Measurements from ENCODE around the gene SHMT1.
"Not testable (repeated sequence)": the region's sequence is repeated elsewhere in the genome, so short reads cannot be mapped to it uniquely, and the experiment has no call there.

SHMT1 gene

GRCh38 chr17:18324140-18325050 is 39.0 kb downstream of the SHMT1 start:
- DNase-seq, result no peak

- no peak for DNase-seq
Measured at GRCh38 chr17:18323507-18324139, 39.7 kb downstream of the SHMT1 start.

GRCh38 chr17:18323007-18323406 is 40.3 kb downstream of the SHMT1 start:
- no peak for DNase-seq

GRCh38 chr17:18322522-18322921 is 40.8 kb downstream of the SHMT1 start:
- DNase-seq, result no peak

GRCh38 chr17:18321309-18321708 is 42.0 kb downstream of the SHMT1 start:
- no peak for DNase-seq

- DNase-seq, result no peak
Measured at GRCh38 chr17:18320301-18320700, 43.0 kb downstream of the SHMT1 start.

- no peak for DNase-seq
Measured at GRCh38 chr17:18319604-18320256, 43.6 kb downstream of the SHMT1 start.

- DNase-seq, result no peak
Measured at GRCh38 chr17:18318771-18319450, 44.4 kb downstream of the SHMT1 start.

- no peak for DNase-seq
Measured at GRCh38 chr17:18318117-18318516, 45.2 kb downstream of the SHMT1 start.

GRCh38 chr17:18315961-18316360 is 47.4 kb downstream of the SHMT1 start:
- no peak for DNase-seq

GRCh38 chr17:18315562-18315922 is 47.8 kb downstream of the SHMT1 start:
- no peak for DNase-seq

GRCh38 chr17:18314731-18315561 is 48.4 kb downstream of the SHMT1 start, which contains the start of the genes SMCR8 and TOP3A:
SMCR8 (plus strand) TSS chr17:18315293; CDS start chr17:18315790, 497 bp downstream.
TOP3A (minus strand) TSS chr17:18314994; CDS start chr17:18314778, 216 bp downstream.
- peak; percentile 97 to 99 for DNase-seq

GRCh38 chr17:18314059-18314730 is 49.2 kb downstream of the SHMT1 start:
- DNase-seq, result no peak

GRCh38 chr17:18309202-18309601 is 54.1 kb downstream of the SHMT1 start:
- DNase-seq, result no peak

- DNase-seq, result not testable (repeated sequence)
Measured at GRCh38 chr17:18303206-18303605, 60.1 kb downstream of the SHMT1 start.

GRCh38 chr17:18300725-18301480 is 62.4 kb downstream of the SHMT1 start:
- no peak for DNase-seq

- not testable (repeated sequence) for DNase-seq
Measured at GRCh38 chr17:18298061-18298460, 65.3 kb downstream of the SHMT1 start.

- DNase-seq, result no peak
Measured at GRCh38 chr17:18291718-18292540, 71.4 kb downstream of the SHMT1 start.

- DNase-seq, result no peak
Measured at GRCh38 chr17:18285296-18285695, 78.1 kb downstream of the SHMT1 start.

- no peak for DNase-seq
Measured at GRCh38 chr17:18281788-18282187, 81.6 kb downstream of the SHMT1 start.
